Astrocyte (in vitro differentiated cells and primary cell): ENCODE measurements around the gene COL28A1.

Experiments used
- EZH2 ChIP-seq: IDR thresholded peaks from 2 replicates; pipeline ENCODE4 v1.6.1; 2012; ENCODE audit warnings: mild to moderate bottlenecking, low read length, inconsistent platforms; ENCODE audit not compliant: insufficient read depth
- TF ChIP-seq, protein P1 (sequence below): IDR thresholded peaks from 2 replicates; pipeline ENCODE4 v1.5.1; 2011; ENCODE audit warnings: low read depth, mild to moderate bottlenecking, inconsistent platforms, low read length, moderate library complexity; ENCODE audit not compliant: insufficient read depth

DNA sequence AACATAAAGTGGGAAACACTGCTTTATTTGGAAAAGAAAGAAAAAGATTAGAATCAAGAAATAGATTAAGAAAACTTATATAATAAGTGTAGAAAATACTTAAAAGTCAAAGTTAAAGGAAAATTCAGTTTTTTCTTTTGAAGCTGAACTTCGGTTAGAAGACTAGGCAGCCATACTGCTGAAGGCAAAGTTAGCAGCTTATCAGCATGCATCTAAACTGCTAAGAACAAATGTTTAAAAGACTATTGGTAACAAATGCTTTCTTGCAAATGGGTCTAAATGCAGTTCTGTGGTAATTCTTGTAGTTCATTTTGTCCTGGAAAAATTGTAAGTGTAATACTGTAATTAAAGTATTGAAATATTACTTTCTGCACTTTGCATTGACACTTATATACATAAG, 49.0 kb upstream of the COL28A1 start:
- TF ChIP-seq, protein P1, sequence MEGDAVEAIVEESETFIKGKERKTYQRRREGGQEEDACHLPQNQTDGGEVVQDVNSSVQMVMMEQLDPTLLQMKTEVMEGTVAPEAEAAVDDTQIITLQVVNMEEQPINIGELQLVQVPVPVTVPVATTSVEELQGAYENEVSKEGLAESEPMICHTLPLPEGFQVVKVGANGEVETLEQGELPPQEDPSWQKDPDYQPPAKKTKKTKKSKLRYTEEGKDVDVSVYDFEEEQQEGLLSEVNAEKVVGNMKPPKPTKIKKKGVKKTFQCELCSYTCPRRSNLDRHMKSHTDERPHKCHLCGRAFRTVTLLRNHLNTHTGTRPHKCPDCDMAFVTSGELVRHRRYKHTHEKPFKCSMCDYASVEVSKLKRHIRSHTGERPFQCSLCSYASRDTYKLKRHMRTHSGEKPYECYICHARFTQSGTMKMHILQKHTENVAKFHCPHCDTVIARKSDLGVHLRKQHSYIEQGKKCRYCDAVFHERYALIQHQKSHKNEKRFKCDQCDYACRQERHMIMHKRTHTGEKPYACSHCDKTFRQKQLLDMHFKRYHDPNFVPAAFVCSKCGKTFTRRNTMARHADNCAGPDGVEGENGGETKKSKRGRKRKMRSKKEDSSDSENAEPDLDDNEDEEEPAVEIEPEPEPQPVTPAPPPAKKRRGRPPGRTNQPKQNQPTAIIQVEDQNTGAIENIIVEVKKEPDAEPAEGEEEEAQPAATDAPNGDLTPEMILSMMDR = no peak
- no peak for TF ChIP-seq EZH2
